NCI-H2171 (cell line): ENCODE results near the gene MACF1.

Experiments used
- DNase-seq: peaks from one replicate; lab custom pipeline; 2025; lab: John Stamatoyannopoulos, UW

MACF1 gene

DNA sequence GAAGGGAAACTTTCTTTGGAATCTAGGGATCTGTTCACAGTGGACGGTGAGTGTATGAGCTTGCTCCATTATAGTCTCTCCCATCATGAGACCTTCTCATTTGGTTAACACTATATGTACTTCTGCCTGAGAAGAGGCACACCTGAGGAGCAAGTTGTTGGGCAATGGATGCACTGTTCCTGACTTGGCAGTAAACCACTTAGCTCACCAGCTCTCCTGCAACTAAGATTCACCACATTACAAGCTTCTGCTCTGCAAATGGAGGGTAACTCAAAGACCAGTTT, 10.2 kb downstream of the MACF1 start:
- DNase-seq = no peak

DNA sequence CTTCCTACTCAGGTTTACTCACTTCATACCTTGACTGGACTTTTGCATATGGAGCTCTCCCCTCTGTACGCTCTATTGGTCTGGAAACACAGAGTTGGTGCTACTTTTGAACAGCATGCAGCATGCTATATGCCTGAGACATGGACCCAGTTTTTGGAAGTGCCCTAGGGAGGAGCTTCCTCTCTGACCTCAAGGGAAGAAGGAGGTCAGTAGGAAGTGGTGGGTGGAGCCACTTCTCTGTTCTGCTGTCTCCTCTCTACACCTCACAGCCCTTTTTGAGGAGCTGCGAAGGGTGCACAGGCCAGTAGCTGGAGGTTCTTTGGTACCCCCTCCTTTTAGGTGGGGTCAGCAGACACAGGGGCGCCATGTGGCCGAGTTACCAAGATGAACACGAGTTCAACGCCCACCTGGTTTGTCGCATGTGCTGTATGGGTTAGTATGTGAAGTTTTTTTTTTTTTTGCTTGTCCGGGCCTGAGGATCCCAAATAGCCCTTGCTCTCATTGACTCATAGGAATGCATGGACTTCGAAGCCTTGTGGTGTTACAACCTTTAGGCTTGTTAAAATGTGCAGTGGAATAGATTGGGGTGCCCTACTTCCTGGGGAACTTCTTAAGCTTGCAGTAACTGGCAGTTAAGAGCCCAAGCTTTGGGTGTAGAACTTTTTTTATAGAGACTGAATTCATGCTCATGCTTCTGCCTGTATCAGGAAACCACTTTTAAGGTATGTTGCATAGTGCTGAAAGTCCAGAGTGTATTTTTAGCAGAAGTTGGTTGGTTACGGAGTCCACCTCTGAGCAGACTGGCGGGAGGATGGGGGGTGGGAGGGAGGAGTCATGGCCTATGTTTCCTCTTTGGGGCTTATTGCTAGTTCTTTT, 10.7 kb downstream of the MACF1 start:
- DNase-seq = no peak

DNA sequence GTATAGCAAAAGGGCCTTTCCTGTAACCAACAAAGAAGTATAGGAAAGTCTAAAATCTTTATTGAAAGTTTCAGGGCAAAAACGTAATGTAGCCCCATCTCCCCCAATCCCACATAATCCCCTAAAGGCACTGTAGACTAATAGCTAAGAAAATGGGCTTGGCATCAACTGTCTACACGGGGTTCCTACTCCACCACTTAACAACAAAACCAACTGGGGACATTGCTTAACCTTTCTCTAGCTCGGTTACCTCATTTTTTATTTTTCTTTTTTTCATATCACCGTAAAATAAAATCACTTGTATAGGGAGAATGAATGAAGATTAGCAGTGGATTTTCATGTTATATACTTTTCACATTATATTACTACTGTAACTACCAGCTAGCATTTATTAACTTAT, 12.3 kb downstream of the MACF1 start:
- no peak for DNase-seq

DNA sequence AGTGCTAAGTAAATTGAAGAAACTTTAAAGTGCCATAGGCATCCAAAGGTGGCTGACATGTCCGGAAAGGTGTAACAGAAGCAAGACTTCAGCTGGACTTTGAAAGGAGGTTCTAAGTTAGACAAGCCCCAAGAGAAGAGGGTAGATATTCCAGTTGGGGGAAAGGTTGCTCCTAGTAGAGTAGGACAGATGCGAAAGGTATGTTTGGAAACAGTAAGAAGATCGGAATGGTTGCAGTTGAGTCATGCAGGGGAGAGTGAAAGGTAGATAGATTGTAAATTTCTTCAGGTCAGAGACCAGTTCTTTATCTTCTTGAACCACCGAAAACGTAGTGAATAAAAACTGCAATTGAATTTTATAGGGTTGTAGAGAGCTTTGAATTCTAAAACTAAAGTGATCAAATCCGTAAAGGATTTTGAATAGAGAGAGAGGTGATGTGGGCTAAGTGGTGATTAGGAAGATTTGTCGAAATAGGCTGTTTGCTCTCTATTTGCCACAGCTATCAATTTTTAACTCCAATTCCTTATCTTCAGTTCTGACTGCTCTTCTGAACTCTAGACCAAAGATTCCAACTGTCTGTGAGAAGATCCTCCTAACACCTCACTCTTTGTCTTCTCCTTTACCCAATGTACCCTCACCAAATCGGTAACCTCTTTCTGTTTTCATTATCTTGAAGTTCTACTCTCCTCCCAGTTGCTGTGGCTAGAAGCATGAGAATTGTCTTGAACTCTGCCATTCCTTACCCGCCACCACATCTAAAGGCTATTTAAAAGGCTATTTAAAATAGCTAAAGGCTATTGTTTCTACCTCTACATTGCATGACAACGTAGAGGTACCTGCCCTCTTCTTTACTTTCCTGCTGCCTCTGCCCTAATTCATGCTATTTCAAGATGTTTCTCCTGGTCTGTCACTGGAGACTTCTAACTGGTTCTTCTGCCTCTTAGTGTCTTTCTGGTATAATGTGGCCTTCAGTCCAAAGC, 16.7 kb downstream of the MACF1 start:
- no peak for DNase-seq

DNA sequence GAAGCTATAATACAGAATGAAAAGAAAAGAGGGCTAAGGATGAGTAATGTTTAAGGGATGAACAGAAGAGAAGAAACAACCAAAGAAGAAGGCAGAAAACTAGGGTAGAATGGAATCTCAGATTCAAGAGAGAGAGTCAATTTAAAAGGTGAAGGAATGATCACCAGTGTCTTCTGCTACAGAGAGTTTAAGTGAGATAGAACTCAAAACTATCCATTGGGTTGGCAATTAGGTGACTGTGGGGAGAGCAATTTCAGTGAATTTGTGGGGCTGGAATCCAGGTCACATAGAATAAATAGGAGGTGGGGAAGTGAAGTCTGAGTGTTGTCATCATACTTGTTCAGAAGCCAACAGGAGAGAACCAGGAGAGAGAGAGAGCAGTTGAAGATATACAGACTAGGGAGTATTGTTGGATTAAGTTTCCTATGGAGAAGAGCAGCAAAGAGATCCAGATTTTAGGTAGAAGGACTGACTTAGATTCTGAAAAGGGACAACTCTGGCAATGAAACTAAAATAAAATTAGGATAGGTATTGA, 19.9 kb downstream of the MACF1 start:
- no peak for DNase-seq

DNA sequence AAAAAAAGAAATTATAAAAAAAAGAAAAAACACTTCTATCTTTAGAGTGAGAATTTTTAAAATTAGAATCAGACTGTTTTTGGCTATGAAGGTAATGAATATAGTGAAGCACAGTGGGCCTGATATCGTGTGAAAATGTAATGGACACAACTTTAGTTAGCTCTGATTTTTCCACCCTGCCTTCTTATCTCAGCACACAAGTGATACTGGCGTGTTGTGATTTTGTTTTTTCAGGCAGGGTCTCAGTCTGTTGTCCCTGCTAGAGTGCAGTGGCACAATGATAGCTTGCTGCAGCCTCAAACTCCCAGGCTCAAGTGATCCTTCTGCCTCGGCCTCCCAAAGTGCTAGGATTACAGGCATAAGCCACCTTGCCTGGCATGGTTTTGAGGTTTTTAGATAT, 22.3 kb downstream of the MACF1 start:
- no peak for DNase-seq

DNA sequence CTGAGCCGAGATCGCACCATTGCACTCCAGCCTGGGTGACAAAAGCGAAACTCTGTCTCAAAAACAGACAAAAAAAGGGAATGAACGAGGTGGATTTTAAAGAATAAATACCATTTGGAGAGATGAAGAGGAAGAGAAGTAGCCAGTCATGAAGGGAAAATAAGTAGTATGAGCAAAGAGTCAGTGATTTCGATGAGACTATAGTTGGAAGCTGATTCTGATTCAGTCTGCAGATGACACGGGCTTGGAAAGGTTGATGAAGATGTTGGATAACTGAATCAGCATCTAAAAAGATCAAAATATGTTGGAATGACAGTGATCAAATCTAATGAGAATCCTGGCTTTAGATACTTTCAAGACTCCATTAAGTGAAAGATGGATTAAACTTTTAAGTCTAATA, 23.8 kb downstream of the MACF1 start:
- no peak for DNase-seq

DNA sequence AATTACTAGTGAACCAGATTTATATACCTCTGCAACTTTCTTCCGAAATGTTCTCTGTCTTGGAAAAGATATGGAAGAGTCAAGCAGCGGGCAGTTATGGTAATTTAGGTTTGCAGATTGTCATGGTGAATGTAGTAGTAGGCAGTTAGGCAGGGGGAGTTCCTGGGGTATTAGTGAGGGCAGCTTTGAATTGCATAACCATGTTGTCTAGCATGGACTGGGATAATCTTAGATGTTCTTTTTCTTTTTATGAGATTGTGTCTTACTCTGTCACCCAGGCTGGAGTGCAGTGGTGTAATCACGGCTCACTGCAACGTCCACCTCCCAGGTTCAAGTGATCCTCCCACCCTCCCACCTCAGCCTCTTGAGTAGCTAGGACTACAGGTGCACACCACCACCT, 25.0 kb downstream of the MACF1 start:
- DNase-seq = no peak

DNA sequence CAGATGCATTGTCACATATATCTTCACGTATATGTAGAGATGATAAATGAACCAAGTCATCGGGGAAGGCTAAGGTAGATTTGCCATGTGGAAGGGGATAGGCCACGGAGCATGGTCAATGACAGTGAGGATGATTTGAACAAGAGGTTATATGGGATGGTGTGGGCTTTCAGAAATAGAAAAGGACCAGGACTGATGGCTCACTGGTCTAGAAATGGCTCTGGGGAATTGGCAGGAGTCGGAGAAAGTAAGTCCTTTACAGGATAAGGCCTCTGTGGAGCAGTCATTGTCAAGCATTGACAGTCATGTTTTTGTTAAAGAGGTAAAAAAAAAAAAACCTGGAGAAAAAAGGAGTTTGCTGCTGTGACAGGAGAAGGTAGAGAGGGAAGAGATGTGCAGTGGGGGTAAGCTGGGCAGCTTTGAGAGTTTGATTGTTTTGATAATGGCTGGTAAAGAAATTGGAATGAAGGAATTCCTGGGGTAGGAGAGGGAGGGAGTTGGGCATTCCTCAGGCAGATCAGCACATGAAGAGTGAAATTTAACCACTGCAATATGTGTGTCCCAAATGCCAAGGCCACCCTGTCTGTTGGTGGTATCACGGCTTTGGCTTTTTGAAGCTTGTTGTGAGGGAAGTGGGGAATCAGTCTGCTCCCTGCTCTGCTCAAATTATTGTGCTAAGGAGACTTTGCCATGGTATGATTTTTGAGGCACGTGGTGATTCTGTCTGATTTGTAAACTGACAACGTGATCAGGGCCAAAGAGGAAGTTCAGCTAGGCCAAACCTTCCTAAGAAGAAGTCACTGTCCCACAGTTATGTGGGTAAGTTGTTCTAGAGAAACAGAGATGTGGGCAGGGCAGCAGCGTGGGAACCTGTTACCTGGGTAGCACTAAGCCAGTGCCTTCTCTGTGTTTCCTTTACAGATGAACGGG, 26.0 kb downstream of the MACF1 start:
- DNase-seq = no peak

DNA sequence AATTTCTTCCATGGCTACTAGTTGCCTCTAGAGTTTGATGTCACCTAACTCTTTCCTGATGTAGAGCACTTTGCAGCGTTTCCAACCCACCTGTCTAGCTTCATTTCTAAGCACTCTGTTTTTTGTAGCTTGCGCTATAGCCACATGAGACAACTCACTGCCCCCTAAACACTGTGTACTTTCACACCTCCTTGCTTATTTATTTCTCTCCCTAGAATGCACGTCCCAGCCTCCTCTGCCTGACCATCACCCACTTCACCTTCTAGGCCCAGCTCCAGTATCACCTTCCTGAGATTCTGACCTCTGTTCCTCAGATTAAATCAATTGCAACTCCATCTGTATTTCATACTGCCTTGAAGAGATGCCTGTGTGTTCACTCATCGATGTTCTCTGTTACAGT, 32.5 kb downstream of the MACF1 start:
- no peak for DNase-seq

DNA sequence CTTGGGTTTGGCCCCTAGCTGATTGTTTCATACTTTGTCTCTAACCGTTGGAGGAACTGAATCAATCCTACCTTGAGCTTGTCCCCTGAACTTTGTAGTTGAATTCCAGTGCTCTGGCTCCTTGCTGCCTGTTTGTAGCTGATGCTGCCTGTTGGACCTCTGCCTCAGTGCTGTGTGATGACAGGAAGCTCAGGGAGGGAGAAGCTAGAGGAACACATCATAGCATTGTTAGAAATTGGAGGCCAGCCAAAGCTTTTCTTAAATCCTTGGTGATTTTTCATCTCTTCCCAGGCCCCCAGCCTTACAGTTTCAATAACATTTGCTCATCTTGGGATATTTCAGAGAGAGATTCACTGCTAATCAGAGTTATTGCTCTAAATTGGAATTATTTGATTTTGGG, 34.0 kb downstream of the MACF1 start:
- DNase-seq = no peak

DNA sequence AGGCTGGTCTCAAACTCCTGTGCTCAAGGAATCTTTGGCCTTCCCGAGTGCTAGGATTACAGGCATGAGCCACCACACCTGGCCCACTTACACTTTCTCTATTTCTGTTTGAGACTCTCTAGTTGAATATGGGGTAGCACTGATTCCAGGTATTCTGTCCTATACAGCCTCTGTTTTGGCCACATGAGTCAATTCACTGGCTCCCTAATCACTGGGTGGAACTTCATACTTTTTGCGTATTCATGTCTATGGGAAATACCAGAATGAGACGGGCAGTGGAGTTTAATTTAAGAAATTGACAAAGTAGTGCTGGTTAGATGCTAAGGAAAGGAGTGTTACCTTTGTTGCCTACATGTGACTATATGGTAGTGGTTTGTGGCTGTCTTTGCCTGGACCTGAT, 35.5 kb downstream of the MACF1 start:
- DNase-seq = no peak

DNA sequence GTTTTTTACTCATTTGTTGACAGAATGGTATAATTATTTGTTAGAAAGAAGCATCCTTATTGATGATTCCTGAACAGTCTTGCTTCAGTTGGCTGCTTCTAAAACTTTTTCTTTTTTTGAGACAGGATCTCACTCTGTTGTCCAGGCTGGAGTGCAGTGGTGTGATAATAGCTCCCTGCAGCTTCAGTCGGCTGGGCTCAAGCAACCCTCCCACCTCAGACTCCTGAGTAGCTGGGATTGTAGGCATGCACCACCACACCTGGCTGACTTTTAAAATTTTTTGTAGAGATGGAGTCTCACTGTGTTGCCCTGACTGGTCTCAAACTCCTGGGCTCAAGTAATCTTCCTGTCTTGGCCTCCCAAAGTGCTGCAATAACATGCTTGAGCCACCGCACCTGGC, 38.8 kb downstream of the MACF1 start:
- DNase-seq = no peak

DNA sequence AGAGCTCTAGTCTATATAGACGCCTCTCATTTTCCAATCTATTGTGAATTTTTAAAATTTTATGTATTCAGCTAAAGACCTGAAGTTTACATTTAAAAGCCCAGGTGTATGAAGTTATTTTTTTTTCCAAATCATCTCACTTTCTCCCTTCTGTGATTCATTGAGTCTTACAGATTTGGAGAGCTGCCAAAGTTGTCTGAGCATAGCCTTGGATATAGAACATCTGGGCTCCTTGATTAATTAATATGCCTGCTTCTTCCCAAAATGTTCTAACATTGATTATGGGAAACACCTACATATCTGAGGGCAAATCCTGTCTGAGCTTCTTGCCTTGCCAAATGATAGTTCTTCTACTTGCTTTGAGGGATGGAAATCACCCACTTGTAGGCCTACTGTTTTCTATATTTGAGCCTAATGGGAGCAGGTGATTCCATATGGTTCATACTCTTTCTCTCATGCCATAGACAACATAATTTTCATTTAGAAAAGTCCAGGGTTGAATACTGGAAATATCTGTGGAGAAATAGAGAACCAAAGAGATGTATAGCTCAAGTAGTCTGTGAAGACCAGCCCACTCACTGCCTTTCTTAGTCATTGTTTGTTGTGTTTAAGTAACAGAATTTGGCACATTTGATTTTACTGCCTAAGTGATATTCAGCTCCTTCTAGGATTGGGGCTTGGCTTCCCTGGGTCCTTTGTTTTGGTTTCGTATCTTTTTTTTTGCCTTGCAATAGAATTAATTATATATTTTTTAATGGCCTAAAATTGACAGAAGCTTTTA, 46.2 kb downstream of the MACF1 start:
- DNase-seq = peak; percentile 70

DNA sequence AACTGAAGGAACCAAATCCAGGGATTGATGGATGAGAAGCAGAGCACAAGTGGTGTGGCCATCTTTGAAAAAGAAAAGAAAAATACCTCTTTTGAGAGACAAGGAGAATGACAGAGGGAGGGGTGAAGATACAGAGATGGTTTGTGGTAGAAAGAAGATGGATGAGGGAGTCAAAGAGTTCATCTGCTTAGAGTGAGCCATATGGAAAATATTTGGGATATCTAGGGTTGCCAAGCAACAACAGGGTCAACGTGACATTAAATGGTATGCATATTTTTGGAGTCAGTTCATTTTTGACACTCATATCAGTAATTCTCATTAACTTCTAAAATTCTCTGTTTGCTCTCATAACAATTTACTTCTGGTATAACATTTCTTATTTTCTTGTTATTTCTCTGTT, 50.7 kb downstream of the MACF1 start:
- no peak for DNase-seq

DNA sequence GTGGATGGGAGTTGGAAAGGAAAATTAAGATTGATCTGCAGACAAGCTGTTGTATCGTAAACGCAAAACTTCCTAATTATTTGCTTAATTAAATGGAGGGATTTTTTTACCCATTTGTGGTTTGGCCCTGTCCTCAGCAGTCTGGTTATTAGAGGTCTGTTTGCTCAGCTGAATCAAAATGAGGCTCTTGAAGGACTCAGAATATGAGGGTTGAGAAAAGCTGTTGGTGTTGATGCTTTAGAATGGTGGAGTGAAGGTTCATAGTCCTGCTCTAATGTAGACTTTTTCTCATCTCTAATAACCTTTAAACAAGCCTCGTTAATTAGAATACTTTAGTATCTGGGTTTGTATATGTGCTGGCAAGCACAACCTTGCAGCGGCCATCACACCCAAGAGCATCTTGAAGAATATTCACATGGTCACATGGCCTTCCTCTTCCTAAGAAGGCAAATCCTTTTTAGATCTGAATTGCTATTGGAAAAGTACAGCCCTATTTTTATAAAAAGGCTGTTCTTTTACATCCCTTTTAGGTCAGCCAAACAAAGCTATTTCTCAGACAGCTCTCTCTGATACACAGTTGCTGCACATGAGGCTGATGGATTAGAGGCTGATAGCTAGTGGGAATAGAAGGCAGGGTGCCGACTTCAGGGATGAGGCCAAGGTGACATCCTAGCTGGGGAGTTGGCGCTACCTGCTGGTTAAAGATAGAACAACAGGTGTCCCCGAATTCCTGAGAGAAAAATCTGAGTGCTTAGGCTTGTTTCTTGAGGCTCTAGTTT, 53.8 kb downstream of the MACF1 start:
- DNase-seq = peak; percentile 35

DNA sequence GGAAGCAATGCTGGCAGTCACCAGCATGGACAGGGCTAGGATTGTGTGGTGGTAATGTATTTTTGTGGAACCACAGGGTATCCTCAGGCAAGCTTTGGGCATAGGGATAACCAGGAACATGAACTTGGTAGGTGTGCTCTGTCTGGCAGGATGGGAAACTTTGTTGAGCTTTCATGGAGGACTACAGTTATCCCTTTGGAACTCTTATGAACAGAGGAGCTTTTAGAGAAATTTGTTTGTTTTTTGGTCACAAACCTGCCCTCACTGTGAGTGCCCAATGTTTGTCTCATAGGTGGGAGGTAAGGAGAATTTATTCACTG, 54.4 kb downstream of the MACF1 start:
- no peak for DNase-seq

DNA sequence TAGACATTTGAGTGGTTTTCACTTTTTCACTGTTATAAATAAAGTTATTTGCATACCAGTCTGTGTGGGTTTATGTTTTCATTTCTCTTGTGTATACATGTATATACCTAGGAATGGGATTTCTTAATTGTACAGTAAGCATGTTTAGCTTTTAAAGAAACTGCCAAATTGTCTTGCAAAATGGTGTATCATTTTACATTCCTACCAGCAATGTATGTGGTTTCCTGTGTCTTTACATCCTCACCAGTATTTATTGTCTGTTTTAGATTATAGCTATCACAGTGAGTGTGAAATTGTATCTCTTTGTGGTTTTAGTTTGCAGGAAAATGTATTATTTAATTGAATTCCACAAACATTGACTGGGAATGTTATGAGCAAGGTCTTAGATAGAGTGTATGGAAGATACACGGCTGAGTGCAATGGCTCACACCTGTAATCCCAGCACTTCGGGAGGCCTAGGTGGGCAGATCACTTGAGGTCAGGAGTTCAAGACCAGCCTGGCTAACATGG, 57.3 kb downstream of the MACF1 start:
- DNase-seq = no peak

DNA sequence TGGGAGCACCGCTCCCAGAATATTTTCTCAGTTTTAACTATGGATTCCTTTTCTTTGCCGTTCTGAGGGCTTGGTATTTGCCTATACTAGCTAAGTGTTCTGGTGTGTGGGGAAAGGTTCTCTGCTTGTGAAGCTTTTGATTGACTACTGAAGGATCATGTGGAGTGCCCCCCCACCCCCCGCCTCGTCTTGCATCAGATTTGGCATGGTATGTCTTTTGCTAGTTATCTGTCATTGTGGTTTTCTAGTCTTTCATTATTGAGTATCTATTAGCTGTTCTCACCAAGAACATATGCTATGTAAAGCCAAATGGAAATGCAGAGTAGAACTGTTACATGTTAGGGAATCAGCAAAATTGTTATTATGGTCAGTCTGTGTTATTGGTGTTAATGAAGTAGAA, 58.3 kb downstream of the MACF1 start:
- no peak for DNase-seq

DNA sequence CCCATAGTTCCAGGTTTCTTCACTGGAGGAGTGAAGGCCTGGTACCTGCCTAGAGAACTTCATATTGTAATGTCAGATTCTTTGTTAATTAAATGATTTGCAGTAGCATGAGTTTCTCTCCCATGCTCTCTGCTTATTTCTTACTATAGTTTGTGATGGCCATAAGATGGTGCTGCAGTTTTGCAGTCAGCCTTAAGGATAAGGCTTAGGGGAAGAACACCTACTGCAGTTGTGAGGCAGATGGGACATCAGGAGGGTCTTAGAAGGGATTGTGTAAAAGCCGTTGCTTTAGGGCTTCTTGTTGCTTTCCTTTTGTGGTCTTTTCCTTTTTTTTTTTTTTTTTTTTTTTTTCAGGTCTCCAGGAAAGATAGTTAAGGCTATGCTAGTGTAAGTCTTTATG, 61.8 kb downstream of the MACF1 start:
- no peak for DNase-seq
